GM18868 (cell line): ENCODE data around the gene ROR2.
"Not testable (repeated sequence)": the region's sequence is repeated elsewhere in the genome, so short reads cannot be mapped to it uniquely, and the experiment has no call there.

Experiments
- ATAC-seq: cut with Tn5 transposase; IDR thresholded peaks from one replicate; pipeline ENCODE4 v1.9.1; 2021; ENCODE audit warnings: mild to moderate bottlenecking, moderate library complexity; ENCODE audit not compliant: unreplicated experiment

The ROR2 gene

DNA sequence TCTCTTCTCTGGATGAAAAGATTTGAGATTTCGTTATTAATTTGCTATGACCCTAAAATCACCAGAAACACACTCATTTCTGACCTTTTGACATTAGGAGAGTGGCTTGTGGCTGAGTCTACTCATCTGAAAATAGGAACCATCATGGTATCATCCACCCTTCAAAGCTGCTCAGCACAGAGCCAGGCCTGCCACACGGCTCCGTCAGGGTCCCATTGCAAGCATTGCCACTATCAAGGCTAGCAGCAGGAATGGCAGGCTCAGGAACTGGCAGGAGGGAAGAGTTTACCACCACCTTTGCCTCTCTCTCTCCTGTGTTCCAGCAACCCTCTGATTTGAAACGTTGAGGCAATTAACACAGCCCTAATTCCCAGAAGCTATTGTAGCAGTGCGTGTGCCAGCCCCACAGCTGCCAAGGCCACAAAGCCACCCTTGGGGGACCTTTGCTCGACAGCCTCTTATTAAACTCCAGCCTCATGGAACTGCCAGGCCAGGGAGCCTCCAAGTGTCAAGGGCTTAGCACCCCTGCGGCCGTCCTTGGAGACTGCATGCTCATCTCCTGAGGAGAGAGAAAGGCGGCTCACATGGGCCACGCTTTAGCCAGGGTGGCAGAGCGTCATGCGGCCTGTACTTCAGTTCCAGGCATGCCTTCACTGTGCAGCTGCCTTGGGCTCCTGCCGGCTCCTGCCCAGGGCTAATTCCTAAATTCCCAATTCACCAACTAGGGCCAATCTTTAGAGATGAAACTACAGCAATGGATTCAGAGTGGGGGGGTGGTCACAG, 145.9 kb downstream of the ROR2 start:
- no peak for ATAC-seq

DNA sequence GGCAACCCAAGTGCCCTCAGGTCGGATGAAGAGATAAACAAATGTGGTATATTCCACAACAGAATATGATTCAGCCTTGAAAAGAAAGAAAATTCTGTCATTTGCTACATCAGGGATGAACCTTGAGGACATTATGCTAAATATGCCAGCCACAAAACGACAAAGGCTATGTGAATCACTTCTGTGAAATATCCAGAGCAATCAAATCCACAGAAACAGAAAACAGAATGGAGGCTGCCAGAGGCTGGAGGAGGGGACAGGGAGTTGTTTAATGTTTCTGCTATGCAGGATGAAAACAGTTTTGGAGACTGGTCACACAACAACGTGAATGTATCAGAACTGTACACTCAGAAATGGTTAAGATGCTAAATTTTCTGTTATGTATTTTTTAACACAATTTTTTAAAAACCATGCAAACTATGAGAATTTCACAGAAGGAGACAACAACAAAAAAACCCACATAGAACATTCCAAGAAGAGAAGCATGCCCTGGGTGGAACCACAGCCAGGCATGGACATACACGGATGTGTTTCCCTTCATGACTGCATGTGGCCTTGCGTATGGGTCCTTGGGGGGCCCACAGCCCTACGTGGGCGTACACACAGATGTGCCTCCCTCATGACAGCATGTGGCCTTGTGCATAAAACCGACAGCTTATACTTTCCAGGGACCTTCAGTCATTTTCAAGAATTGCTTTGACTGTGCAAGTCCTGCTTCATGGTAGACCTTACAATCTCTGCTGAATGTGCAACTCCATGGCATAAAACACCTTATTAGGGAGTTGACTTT, 146.7 kb downstream of the ROR2 start:
- ATAC-seq: no peak

DNA sequence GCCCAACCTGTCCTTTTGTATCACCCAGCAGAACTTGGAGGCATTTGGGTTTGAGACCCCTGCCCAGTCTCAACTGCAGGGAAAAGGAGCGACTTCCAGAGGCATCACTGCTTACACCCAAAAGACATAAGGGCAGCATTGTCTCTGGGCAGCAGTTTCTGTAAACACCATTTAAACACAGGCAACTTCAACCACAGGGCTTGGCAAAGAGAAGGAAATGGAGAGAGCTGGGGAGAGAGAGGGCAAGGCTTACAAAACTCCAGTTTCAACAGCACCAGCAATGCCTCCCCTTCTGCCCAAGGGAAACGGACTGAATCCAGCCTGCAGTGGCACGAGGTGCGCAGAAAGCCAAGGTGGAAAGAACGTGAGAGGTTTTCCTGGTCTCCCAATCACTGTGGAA, 147.6 kb downstream of the ROR2 start:
- no peak for ATAC-seq

DNA sequence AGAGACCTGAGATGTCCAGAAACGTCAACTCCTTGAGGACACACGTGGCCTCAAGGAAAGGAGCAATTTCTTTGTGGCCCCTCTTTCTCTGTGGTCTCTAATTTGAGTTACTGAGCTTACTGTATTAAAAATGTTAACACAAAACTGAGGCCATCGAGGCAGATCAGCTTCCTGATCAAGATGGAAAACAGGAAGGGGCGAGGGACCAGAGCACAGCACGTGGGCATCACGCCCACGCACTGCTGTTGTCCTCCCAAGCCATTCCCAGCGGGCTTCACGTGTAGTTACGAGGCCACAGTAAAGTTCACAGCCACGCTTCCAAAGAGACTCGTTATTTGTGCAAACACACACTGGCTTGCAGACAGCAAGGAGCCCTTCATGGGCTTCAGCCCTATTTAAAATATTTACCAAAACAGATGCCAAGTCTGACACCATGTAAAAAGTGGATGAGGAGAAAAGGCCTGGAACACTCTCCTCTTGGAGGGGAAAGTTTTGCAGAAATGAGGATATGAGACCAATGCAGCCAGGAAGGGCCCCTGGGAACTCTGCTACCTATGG, 149.5 kb downstream of the ROR2 start:
- no peak for ATAC-seq

DNA sequence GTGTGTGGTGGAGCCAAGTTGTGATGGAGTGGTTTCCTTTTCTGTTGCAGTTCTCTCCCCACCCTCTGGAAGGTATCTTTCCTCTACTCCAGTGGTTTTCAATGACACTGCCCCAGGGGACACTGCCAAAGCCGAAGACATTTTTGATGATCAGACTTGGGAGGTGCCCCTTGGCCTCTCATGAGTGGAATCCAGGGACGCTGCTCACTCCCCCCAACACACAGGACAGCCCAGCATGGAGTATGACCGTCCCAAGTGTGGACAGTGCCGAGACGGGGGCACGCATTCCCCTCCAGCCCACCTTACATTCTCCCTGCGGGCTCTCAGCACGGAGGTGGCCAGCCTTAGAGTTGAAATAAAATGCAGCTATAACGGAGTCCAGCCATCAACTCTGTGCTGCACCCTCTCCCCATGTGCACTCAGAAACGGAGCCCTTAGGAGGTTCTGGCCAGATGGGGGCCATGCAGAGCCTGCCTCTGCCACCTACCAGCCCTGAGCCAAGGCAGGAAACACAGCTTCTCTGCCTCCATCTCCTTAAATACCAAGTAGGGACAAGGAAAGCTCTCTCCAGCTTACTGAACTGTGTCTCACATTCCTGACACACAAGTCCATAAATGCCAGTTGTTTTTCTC, 150.8 kb downstream of the ROR2 start:
- ATAC-seq: no peak

DNA sequence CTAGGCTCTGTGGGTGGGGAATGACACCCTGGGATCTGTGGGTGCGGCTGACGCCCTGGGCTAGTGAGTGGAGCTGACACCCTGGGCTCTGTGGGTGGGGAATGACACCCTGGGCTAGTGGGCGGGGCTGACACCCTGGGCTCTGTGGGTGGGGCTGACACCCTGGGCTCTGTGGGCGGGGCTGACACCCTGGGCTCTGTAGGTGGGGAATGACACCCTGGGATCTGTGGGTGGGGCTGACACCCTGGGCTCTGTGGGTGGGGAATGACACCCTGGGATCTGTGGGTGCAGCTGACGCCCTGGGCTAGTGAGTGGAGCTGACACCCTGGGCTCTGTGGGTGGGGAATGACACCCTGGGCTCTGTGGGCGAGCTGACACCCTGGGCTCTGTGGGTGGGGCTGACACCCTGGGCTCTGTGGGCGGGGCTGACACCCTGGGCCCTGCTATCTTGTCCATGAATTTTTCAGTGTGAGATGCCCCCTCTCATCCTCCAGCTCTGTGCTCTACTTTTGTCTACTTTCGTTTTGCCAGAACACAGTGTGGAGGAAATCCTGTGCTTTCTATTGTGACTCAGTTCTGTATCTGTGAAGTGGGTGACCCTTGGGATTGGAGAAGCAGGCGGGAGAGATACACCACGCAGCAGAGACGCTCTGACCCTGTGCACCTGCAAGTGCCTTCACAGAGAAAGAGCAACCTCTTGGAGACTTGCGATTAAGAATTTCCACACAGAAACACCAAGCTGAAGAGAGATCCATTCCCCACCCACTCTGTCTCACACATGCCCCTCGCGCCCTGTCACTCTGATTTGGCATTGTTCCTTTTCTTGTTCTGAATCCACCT, 151.5 kb downstream of the ROR2 start:
- ATAC-seq: not testable (repeated sequence)

DNA sequence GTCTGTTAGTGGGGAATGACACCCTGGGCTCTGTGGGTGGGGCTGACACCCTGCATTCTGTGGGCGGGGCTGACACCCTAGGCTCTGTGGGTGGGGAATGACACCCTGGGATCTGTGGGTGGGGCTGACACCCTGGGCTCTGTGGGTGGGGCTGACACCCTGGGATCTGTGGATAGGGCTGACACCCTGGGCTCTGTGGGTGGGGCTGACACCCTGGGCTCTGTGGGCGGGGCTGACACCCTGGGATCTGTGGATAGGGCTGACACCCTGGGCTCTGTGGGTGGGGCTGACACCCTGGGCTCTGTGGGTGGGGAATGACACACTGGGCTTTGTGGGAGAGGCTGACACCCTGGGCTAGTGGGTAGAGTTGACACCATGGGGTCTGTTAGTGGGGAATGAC, 152.5 kb downstream of the ROR2 start:
- not testable (repeated sequence) for ATAC-seq

DNA sequence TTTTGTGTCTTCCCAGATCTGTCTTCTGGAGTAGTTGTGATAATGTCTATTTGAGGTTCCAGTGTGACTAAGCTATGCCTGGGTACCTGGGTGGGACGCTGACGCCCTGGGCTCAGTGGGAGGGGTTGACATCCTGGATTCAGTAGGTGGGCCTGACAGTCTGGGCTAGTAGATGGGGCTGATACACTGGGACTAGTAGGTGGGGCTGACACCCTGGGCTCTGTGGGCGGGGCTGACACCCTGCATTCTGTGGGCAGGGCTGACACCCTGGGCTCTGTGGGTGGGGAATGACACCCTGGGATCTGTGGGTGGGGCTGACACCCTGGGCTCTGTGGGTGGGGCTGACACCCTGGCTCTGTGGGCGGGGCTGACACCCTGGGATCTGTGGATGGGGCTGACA, 153.5 kb downstream of the ROR2 start:
- ATAC-seq: not testable (repeated sequence)

DNA sequence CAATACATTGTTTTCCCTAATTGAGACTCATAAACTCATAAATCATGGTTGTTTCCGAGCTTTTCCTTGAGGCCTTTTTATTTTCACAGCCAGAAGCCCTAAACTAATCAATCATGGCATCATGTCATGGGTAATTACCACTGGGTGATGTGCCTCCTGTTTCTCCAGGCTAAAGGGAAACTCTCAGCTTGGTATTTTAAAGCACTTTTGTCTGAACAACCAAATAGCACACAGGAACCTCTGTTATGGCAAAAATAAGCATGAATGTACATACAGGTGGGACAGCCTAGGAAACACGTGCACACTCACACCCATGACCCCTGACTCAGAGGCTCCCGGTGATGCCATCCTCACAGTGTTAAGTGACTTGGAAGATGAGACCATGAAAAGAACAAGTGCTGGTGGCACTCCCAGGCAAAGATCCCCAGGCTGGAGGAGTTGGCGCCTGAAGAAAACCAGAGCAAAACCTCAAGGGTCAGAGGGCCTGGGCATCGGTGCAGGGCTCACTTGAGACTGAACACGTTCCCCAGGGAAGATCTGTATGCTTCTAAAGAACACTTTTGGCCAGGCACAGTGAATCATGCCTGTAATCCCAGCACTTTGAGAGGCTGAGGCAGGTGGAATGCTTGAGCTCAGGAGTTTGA, 154.3 kb downstream of the ROR2 start:
- no peak for ATAC-seq

DNA sequence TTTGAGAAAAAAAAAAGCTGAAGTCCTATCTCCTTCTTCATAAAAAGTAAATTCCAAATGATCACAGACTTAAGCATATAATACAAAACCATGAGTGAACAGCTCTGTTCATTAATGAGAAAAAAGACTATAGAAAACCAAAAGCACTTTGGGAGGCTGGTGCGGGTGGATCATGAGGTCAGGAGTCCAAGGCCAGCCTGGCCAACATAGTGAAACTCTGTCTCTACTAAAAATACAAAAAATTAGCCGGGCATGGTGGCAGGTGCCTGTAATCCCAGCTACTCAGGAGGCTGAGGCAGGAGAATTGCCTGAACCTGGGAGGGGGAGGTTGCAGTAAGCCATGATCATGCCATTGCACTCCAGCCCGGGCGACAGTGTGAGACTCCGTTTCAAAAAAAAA, 156.7 kb downstream of the ROR2 start:
- not testable (repeated sequence) for ATAC-seq

DNA sequence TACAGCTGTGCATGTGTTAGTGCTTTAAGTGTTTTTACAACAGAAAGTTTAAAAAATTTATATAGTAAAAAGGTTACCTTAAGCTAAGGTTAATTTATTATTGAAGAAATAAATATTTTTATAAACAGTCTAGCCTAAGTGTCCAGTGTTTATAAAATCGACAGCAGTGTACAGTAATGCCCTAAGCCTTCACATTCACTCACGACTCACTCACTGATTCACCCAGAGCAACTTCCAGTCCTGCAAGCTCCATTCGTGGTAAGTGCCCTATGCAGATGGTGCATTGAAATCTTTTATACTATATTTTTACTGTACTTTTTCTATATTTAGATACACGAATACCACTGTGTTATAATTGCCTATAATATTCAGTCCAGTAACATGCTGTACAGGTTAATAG, 159.1 kb downstream of the ROR2 start:
- ATAC-seq: no peak

DNA sequence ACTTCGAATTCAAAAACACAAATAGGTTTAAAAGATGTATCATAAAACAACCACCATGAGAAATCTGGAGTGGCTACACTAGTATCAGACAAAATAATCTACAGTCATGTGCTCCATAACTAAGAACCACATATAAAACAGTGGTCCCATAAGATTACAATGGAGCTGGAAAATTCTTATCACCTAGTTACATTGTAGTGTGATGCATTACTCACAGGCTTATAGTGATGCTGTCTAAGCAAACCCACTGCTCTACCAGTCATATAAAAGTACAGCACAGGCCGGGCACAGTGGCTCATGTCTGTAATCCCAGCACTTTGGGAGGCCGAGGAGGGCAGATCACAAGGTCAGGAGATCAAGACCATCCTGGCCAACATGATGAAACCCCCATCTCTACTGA, 160.1 kb downstream of the ROR2 start:
- no peak for ATAC-seq

DNA sequence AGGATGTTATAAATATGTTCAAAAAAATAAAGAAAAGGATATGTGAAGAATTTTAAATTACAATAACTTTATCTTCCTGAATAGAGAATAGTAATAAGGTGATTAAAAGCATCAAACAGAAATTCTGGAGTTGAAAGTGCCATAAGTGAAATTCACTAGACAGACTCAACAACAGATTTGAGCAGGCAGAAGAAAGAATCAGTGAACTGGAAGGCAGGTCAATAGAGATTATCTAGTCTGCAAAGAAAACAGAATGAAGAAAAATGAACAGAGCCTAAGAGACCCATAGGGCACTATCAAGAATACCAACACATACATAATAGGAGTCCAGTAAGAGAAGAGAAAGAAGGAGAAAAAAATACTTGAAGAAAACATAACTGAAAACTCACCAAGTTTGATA, 162.1 kb downstream of the ROR2 start:
- ATAC-seq: no peak

DNA sequence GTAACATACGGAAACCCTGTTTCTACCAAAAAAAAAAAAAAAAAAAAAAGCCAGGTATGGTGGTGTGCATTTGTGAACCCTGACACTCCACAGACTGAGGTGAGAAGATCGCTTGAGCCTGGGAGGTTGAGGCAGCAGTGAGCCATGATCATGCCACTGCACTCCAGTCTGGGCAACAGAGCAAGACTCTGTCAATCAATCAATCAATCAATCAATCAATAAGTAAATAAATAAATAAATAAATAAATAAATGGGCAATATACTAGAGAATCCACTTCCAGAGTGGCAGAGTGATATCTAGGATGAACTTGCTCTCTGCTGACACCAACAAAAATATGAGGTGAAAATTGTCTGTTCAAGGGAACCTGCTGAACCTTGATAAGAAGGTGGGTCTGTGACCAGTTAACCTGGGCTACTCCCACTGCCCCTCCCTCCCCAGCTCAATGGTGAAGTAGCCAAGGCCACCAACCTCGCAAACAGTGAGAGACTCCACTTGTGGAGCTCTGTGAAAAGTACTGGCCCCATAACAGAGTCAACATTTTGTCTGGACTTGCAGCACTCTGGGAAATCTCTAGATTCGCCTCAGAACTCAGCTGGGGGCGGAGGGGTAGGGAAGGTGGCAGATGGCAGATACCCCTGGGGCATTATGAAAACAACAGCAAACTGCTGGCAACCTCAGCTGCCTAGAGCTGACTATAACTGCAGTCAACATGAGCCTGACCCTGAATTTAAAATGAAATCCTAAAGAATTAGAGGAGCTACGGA, 163.7 kb downstream of the ROR2 start:
- ATAC-seq: no peak

DNA sequence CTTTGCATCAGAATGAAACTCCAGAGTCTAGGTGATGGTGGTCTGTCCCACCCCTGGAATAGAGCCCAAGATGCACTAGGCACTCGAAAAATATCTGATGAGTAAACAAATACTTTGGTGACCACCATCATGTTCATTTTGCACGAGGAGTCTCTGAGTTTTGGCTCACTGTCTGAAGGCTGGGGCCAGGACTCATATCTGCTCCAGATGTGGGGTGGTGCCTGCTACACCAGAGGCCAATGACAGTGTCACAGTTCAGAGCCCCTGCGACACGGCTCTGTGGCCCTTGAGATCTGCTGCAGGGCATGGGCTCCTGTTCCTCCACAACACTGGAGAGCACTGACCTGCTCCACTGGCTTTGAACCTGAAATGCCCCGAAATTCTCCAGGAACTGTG, 164.6 kb downstream of the ROR2 start:
- no peak for ATAC-seq

DNA sequence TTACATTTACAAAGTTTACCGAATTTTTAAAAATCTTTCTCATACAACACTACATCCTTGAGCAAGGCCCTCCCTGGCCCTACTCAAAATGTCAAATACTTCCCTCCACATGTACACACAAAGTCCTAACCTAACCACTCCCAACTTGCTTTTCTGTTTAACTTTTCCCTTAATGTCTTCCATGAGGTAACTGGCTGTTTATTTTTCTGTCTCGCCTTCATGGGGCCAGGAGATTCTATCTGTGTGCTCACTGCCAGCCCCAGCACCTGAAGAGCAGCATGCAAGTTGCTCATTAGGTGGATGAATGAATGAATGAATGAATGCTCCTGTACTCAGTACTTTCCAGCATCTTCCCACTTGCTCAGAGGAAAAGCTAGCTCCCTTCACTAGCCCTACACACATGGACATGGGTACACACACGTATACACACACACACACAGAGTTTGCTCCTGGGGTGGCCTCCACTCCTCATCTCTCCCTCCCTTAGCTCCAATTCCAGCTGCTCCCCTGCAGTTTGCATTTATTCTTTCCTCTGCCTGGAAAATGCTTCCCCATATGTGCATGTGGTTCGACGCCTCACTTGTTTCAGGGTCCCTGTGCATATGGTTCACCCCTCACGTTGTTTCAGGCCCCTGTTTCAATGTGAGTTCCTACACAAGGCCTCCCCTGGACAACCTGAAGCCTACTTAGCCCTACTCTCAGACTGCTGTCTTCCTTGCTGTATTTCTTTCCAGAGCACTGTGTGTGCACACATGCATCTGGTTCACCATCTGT, 165.2 kb downstream of the ROR2 start:
- no peak for ATAC-seq

DNA sequence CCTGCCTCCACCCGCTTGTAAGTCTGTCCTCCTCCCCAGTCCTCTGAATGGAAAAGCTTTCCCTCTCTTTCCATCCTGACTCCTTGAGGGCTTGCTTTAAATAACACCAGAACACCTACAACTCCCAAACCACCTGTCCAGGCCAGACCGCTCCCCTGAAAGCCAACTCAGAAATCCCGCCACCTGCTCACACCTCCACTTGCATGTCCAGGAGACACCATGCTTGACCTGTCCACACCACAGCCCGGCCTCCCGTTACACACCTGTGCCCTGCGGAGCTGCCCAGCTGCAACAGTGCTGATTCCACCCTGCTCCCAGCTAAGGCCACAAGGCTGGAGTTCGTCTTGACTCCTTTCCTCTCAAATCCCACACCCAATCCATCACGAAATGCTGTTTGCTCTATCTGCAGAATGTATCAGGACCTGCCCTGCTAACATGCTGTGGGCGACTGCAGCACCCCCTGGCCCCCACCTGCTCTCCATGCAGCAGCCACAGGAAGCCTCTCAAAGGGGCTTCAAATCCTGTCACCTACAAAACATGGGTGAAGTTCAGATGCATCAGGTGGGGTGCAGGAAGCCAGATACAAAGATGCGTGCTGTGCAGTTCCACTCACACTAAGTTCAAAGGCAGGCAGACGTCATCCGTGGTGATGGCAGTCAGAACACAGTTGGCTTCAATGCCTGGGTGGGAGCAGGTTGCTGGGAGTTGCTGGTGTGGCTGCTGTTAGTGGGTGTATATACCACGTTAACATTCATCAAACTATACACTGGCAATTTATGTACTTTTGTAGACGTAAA, 166.0 kb downstream of the ROR2 start:
- no peak for ATAC-seq

DNA sequence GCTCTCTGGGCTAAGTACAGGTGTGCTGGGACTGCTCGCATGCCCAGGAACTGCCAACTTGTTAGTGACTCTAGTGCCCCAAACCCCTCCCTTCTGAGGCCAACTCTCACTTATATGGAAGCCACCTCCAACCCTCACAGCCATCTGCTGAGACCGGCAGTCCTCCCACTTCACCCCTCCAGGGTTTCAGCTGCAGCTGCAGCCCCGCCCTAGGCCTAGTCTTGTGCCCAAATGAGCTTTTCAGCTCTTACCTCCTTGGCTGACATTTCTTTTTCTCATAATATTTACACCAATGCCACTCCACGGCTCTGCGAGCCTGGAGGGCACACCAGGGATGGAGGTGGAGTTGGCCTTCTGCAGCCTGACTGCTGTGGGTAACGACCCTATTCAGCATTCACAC, 166.6 kb downstream of the ROR2 start:
- ATAC-seq: no peak
